Activated effector memory CD4-positive, alpha-beta T cell treated with anti-CD3 and anti-CD28 coated beads, Interleukin-2, amount 50 U/mL, for 16 hours (primary cell): Measurements from ENCODE around the gene STAC3.

Source experiments
- DNase-seq: peaks from one replicate; pipeline ENCODE4 v3.0.0-alpha.2; 2020

STAC3 gene

DNA sequence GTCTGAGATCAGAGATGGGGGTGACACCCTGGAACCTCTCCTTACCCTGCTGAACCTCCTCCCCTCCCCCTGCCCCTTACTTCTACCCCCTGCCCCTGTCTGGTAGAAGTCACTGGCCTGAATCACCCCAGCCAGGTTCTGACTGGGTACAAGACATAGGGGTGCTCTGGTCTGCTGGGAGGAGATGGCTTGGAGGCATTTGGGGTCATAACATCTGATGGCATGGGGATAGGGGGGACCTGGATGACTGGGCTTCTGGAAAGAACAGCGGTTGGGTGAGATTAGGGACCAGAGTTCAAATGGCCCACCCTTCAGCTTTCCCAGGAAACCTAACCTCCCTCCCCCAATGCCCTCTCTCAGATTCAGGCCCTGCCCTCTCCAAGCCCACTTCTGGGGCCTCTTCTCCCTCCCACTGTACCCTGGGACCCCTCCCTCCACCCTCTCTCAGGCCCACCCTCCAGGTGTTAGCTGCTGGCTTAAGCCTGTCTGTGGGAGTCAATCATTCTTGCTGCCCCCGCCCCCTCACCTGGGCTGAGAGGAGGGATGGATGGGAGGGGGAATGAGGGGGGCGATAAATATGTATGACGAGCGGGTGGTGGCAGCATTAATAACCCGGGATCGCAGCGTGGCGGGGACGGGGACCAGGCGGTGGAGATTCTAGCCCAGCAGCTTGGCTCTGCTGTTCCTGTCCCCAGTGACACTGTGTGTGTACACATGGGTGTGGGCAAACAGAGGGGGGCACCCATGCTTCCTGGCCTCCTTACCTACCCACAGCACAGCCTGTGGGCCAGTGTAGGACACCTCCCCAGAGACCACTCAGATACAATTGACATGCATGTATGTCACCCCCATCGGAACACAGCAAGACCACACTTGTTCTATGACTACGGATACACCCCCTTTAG is 28.4 kb downstream of the STAC3 start:
- DNase-seq, result no peak

DNA sequence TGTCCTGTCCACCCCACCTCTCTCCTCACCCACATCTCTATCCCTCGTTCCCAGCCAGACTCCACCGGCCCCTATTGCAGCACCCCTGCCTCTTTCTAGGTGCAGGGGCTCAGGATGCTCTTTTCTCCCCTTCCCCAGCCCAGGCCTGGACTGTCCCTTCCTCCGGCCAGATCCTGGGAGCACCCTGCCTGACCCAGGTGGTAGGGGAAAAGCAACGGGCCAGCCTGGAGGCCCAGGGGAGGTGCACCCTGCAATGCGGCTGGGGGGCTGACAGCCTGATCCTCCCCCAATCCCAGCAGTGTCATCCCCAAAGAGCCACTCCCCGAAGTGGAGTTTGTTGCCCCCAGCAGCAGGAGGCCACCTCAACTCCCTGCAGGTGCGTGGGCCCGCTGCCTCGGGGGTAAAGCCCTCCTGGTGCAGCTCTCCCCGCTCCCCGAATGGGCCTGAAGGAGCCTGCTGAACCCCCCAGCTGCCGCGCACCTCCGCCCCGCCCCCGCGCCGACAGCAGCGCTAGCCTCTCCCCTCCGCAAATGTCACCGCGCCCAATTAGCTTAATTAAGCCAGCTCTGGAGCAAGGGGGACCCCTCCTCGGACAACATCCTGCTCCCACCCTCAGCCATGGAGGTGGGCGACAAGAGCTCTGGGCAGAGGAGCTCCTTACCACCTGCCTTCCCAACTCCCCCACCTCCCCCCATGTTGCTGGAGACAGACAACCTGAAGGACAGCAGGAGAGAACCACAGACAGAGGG is 29.6 kb downstream of the STAC3 start:
- no peak for DNase-seq

DNA sequence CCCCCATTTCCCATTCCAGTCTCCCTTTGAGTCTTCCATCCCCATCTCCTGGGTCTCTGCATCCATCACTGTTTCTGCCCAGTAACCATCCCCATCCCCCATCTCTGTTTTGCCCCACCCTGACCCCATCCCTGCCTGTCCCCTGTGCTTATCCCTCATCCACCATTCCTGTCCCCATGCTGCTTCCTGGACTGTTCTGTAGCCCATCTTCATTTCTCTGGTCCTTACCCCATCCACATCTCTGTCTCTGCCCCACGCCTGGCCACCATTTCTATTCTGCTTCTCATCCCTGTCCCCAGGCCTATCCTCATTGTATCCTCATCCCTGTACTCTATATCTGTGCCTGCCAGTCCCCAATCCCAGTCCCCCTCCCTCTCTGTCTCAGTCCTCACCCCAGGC is 30.2 kb downstream of the STAC3 start:
- no peak for DNase-seq

DNA sequence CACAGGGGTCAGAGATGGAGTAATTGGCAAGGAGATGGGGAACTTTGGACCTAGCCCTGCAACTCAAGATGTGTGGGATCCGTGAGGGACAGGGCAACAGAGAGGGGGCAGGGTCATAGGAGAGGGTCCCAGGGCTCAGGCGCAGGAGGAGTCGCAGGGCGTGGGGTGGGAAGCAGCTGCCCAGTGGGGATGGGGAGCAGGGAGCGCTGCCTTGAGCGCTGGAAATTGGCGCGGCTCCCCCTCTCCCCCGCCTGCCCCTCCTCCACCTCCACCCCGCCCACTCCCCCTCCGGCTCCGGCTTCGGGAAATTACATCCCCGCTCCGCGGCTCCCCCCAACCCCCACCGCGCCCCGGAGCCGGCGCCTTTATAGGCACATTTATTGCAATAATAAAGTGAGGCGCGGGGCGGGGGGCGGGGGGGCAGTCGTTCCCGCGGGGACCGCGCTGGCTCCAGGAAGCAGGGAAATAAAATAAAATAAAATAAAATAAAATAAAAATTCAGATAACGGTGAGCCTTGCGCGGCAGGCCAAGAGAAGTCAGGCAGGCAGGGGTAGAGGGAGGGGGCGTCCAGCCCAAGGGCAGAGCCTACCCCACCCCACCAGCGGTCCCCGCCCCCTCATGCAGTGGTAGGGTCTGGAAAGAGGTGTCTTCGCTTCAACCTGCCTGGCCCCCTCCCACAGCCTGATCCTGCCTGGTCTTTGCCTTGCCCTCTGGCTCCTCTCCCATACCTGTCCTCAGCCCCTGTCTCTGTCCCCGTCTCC is 30.8 kb downstream of the STAC3 start:
- no peak for DNase-seq

DNA sequence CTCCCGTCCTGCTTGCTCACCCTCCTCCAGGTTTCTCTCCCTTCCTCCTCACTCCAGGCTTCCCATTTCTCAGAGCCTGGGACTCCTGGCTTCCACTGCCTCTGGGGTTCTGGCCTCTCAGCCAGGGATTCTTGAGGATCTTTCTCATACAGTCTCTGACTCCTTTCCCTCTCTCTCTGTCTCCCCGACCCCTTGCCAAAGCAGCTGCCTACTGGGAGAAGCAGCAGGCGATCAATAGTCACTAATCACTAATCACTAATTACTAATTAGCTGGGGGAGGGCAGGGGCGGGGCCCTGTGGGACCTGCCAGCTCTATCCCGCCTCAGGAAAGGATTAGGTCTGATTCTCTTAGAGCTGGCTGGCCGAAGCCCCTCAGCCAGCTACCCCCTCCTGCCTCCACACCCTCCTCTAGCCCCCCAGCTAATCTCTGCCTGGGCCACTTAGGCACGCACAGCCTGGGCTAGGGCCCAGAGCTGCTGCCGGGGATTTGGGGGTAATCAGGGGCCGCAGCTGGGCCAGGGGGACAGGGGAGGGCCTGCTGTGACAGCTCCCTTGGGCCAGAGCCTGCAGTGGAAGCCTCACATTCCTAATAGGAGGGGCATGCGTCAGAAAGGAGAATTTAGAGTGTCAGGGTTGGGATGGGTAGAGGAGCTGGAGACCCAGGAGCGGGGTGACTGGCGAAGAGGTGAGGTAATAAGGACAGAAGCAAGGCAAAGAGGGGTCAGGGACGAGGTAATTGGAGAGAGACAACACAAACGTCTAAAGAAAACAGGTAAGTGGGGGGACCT is 31.6 kb downstream of the STAC3 start:
- no peak for DNase-seq

DNA sequence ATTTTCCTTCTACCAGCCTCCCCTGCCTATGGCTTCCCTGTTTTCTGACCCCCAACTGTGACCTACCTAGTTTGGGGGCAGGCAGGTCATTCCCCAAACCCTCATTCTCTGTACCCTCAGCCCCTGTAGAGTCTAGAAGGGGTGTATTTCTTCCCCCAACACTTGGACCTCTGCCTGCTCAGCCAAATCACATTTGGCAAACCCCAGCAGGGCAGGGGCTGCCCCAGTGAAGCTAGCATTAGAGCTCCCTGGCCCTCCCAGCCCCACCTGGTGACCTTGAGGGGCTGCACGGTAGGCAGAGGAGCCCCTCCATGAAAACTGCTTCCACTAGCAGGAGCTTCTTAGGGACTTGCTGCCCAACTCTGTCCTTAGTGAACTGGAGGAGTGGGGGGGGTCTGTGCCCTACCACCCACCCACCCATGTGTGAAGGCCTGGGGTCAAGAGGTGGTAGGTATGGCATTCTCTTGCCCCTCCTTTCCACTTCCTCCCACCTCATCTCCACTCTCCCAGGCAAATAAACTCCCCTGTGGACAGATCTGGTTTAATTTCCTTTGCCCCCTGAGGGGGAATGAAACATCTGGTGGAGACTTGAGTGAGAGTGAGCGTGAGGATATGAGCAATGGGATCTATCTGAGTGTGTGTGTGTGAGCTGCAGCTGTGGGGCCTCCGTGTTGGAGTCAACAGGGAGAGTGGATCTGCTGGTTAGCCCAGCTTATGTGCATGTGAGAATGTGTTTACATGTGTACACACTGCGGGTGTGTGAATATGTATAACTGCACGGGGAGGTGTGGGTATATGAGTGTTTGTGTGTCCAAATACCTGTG is 32.7 kb downstream of the STAC3 start:
- no peak for DNase-seq

DNA sequence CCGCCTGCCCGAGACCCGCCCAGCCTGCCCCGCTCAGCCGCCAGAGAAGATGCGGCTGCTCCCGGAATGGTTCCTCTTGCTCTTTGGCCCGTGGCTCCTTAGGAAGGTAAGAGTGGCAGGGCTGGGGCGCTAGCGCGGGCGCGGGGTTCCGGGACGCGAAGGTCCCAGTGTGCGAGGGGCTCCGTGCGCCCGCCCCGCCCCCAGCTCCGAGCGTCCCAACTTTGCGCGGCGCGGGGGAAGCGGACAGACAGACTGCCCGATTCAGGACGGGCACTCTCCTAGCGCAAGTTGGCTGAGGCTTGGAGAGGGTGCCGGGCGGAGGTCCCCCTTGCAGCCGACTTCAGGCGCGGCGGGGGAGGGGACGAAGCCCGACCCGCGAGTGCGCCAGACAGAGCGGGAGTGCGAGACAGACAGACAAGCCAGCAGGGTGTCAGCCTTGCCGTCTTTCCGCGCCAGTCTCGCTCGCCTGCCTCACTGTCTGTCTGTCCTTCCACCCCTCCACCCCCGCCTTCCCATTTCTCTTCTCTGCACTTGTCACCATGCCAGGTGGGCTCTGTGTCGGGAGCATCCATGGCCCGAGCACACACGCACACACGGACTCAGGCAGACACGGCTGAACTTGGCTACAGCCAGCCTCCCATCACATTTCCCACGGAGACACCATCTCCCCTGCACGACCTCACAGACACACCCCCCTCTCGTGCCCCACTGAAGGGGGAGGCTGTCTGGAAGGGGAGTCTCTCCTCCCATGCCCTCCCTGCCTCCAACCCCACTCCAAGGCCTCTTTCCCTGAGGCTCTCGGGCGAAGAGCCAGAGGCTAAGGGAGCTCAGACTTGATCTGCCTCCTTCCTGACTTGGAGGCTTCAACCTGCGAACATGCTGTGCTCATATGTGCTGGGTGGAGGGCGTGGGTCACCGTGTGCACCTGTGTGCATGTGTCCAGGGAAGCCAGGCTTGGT is 33.8 kb downstream of the STAC3 start:
- no peak for DNase-seq

DNA sequence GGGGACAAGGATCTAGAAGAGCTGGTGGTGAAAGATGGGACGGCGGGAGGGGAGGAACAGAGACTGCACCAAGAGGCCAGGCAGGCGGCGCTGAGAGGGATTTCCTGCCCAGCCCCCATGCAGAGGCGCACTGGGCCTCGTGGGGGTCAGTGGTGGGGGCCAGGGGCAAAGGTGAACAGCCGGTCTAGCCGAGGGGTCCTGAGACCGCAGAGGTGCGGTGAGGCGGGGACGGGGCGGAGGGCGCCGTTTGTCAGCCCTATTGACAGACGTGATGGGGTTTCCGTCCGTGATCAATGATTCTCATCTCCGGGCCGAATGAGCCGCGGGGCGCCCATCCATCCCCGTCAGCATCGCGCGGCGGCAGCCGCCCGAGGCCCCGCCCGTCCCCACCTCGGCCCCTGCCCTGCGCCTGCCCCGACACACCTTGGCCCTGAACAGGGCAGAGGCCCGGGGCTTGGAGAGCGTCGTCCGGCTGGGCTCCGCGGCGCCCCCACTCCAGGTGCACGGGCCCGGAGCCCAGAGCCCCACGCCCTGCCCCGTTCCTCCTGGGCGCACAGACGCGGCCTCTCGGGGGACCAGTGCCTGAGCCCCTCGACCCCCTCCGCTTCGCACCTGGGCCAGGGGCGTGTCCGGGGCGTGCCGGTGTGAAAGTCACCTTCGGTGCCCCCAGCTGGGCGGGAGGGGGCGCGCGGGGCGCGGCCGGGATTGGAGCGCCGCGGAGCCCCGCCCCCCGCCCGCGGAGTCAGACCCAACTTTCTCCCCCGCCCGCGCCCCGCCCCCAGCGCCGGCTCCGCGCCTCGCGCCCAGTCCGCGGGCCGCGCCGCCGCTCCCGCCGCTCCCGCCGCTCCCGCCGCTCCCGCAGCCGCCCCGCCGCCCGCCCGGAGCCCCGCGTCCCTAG is 34.7 kb downstream of the STAC3 start, which contains the start of gene NXPH4:
TSS of gene NXPH4 (plus strand) at position 781 of the 898 bp plus-strand sequence. CDS start 176 bp downstream, outside the sequence.
- peak; percentile 87 for DNase-seq

DNA sequence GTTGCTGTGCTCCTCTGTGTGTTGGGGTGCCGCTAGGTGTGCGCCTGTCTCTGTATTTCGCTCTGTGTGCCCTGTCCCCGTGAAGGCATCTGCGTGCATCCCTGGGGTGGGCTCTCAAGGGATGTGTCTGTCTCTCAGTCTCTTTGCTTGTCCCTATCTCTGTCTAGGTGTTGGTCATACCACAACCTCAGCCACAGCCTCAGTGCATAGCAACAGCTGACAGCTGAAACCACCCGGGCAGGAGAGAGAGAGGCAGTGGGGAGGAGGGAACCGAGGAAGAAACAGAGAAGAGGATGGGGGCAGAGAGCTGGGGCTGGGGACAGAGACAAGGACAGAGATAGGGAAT is 35.3 kb downstream of the STAC3 start:
- DNase-seq, result no peak

DNA sequence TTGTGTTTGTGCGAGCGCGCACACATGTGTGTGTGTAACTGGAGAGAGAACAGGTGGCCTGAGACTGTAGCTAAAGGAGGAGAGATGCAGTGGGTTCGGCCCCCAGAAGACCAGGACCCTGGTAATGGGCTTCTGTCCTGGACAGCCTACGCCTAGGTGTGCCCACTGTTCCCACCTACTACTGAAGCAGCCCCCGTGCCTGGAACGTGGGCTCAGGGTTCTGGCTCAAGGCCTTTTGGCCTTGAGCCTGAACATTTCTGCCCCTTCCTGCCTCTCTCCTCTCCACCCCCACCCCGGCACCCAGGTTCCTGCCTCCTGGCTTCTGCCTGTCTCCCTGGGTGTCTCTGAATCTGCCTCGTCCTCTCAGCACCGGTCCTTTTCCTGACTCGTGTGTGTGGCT is 35.9 kb downstream of the STAC3 start:
- DNase-seq, result no peak

DNA sequence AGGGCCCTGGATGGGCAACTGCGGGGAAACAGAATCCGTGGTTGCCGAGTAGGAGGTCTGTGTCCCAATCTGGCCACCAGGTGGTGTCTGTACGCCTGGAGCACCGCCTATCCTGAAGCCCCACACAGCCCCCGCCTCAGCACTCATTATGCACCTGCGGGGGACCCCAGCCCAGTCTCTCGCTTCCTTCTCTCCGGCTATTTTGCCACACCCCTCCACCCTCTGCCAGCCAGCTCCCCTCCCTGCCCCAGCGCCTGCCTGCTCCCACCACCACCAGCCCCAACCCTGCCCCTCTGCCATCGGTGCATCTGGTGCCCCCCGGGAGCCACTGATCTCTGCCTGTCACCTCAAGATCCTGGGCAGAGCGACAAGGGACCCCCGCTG is 36.6 kb downstream of the STAC3 start:
- DNase-seq, result peak; percentile 88

DNA sequence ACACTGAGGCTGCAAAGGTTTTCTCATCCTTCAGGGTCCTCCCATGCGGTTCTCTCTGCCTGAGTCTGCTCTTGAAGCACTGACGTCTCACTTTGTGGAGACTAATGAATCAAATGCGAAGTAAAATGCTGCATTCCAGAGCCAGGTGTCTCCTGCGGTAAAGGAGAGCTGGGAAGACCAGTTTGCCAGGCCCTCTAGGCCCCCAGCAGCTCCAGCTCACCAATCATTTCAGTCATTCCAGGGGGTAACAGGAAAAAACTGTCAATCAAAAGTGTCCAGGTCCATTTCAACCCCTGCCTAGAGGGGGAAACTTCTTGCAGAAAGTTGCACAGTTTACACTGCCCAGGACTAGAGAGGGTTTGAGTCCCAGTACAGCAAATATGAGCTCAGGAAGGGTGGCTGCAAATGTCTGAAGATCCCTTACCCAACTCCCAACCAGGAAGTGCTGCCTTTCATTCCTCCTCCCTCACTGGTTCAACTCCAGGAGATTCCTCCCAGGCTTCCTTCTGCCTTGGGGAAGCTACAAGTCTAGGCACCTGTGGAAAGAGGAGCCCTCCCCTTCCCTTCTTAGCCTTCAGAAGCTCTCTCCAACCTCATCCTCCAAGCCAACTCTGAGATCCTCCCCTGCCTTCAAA is 37.1 kb downstream of the STAC3 start:
- DNase-seq, result no peak

DNA sequence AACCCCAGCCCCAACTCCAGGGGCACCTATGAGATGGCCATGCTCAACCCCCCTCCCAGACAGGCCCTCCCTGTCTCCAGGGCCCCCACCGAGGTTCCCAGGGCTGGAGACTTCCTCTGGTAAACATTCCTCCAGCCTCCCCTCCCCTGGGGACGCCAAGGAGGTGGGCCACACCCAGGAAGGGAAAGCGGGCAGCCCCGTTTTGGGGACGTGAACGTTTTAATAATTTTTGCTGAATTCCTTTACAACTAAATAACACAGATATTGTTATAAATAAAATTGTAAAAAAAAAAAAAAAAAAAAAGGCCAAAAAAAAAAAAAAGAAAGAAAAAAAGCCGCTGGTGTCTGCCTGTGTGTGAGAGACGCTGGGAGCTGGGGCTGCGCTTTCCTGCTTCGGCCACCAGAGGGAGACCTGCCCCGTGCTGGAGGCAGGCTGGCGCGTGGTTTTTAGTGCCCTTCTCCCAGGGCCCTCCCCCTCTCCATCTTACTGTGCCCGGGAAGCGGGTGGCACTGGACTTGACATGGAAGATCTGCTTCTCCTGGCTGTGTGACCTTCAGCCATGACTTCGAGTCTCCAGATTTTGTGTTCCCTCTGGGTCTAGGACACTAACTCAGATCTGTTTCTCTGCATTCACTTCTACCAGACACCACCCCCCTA is 37.8 kb downstream of the STAC3 start:
- DNase-seq, result peak; percentile 94

DNA sequence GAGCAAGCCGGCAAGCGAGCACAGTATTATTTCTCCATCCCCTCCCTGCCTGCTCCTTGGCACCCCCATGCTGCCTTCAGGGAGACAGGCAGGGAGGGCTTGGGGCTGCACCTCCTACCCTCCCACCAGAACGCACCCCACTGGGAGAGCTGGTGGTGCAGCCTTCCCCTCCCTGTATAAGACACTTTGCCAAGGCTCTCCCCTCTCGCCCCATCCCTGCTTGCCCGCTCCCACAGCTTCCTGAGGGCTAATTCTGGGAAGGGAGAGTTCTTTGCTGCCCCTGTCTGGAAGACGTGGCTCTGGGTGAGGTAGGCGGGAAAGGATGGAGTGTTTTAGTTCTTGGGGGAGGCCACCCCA is 38.3 kb downstream of the STAC3 start:
- DNase-seq, result no peak

DNA sequence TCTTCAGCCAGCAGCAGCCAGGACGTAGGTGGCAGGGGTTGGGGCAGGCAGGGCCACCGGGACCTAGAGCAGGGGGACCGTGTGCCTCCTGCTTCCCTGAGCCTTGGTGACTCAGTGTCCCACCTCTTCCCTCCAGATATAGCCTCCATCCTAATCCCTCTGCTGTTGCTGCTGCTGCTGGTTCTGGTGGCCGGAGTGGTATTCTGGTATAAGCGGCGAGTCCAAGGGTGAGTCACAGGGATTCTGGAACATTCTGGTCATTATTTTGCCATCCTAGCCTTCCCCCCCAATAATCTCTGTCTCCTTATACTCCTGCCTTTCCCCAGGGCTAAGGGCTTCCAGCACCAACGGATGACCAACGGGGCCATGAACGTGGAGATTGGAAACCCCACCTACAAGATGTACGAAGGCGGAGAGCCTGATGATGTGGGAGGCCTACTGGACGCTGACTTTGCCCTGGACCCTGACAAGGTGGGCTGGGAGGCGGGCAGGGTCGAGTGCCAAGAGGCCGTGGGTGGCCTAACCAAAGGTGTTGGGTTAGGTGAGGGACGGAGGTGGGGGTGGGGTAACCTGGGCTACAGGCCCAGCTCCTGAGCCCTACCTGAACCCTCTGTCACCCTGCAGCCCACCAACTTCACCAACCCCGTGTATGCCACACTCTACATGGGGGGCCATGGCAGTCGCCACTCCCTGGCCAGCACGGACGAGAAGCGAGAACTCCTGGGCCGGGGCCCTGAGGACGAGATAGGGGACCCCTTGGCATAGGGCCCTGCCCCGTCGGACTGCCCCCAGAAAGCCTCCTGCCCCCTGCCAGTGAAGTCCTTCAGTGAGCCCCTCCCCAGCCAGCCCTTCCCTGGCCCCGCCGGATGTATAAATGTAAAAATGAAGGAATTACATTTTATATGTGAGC is 38.9 kb downstream of the STAC3 start:
- no peak for DNase-seq

DNA sequence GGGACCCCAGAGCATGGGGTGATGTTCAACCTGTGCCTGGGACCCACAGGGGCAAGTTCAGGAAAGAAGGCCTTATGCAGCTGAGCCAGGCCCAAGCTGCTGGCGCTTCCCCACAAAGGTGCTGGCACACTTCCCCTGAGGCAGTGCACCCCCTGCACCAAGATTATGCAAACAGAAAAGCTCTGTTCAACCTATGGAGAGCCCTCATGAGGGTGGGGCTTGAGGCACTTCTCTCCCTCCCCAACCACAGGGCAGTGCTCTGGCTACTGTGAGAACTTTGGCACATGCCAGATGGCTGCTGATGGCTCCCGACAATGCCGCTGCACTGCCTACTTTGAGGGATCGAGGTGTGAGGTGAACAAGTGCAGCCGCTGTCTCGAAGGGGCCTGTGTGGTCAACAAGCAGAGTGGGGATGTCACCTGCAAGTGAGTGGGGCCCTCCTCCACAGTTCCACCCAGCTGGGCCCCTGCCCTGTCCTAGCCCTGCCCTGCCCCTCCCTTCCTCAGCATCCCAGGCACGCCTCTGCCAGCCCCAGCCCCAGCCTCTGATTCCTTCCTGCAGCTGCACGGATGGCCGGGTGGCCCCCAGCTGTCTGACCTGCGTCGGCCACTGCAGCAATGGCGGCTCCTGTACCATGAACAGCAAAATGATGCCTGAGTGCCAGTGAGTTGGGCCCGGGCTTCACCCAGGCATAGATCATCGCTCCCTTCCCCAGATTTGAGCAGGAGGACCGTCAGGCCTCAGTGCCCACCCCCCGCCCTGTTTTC is 39.9 kb downstream of the STAC3 start:
- no peak for DNase-seq

DNA sequence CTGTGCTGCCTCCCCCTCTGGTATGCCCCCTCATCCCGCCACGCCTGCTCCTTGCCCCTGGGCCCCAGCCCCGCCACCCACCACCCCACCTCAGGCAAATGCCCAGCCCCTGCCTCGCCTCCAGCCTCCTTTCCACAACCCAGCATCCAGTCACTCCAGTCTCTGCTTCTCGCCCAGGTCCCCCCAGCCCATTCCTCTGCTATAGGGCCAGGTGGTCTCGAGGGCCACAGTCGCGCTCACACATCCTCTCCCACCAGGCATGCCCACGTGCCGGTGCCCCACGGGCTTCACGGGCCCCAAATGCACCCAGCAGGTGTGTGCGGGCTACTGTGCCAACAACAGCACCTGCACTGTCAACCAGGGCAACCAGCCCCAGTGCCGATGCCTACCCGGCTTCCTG is 40.5 kb downstream of the STAC3 start:
- no peak for DNase-seq
